ENCODE data around the gene PDX1.

GRCh38 chr13:27923794-27924528 is 4.2 kb downstream of the PDX1 start:
- TF ChIP-seq CTCF (conservative IDR thresholded peaks at IDR 0.05) (no peak), ZFX (IDR thresholded peaks at IDR 0.05) (no peak)
